Measurements from ENCODE around the gene LYG1.
"Not testable (repeated sequence)": the region's sequence is repeated elsewhere in the genome, so short reads cannot be mapped to it uniquely, and the experiment has no call there.

DNA sequence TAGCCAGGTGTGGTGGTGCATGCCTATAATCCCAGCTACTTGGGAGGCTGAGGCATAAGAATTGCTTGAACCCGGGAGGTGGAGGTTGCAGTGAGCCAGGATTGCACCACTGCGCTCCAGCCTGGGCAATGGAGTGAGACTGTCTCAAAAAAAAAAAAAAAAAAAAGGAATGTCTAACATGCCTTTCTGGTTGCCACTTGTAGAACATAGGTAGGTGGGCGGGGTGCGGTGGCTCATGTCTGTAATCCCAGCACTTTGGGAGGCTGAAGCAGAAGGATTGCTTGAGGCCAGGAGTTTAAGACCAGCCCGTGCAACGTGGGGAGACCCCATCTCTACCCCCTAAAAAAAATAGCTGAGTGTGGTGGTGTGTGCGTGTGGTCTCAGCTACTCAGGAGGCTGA is 44.4 kb upstream of the LYG1 start:
- TF ChIP-seq, protein P1, sequence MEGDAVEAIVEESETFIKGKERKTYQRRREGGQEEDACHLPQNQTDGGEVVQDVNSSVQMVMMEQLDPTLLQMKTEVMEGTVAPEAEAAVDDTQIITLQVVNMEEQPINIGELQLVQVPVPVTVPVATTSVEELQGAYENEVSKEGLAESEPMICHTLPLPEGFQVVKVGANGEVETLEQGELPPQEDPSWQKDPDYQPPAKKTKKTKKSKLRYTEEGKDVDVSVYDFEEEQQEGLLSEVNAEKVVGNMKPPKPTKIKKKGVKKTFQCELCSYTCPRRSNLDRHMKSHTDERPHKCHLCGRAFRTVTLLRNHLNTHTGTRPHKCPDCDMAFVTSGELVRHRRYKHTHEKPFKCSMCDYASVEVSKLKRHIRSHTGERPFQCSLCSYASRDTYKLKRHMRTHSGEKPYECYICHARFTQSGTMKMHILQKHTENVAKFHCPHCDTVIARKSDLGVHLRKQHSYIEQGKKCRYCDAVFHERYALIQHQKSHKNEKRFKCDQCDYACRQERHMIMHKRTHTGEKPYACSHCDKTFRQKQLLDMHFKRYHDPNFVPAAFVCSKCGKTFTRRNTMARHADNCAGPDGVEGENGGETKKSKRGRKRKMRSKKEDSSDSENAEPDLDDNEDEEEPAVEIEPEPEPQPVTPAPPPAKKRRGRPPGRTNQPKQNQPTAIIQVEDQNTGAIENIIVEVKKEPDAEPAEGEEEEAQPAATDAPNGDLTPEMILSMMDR (conservative IDR thresholded peaks at IDR 0.05 in 1 of 2, IDR thresholded peaks at IDR 0.05 in 1 of 2; ENCODE audit: low read depth in 1 of 2, low read length in 2 of 2) = not testable (repeated sequence)
- TF ChIP-seq EZH2 (IDR thresholded peaks at IDR 0.05; ENCODE audit: low read length, missing control alignments) = not testable (repeated sequence)
